Activated CD4-positive, alpha-beta T cell treated with anti-CD3 and anti-CD28 coated beads, Interleukin-2, amount 10 ng/mL, durations not matched to agents 24 days and 14 days (primary cell): Measurements from ENCODE around the gene NOS1AP. TPM values are rescaled to one million over a fixed set of nuclear protein-coding genes. Genes with fewer than 3 reads are reported as not detected.

ENCODE experiments used
- DNase-seq: peaks from one replicate; pipeline ENCODE4 v3.0.0; 2022
- H3K27ac Mint-ChIP-seq: one replicate; pipeline ENCODE4 v1.8.0; 2022; ENCODE audit warnings: mild to moderate bottlenecking, mixed read lengths
- H3K27me3 Mint-ChIP-seq: one replicate; pipeline ENCODE4 v1.8.0; 2022; ENCODE audit warnings: mixed read lengths
- H3K36me3 Mint-ChIP-seq: one replicate; pipeline ENCODE4 v1.8.0; 2022; ENCODE audit warnings: low read depth, mild to moderate bottlenecking, mixed read lengths
- H3K4me1 Mint-ChIP-seq: one replicate; pipeline ENCODE4 v1.8.0; 2021; ENCODE audit warnings: mixed read lengths
- H3K4me3 Mint-ChIP-seq: one replicate; pipeline ENCODE4 v1.8.0; 2022; ENCODE audit warnings: mild to moderate bottlenecking, moderate library complexity, mixed read lengths
- H3K9me3 Mint-ChIP-seq: one replicate; pipeline ENCODE4 v1.8.0; 2021; ENCODE audit warnings: mixed read lengths
- intact Hi-C: fragments of 100-400 bp; cut with micrococcal nuclease; formaldehyde crosslinking; loops from one replicate; pipeline ENCODE4 v1.15.1; 2023
- total RNA-seq: library from RNA; stranded (reverse); gene quantifications from 2 replicates; pipeline ENCODE4 v1.2.3, GENCODE V29; 2022

The NOS1AP gene
- total RNA-seq, 1 donor from 2014 or later = not detected

- no peak overlapping the region for H3K27ac Mint-ChIP-seq
- H3K4me3 Mint-ChIP-seq = no peak overlapping the region
- no peaks in the 10 kb centered on the region for H3K4me1 Mint-ChIP-seq
- no peaks in the 10 kb centered on the region for H3K9me3 Mint-ChIP-seq
- H3K27me3 Mint-ChIP-seq = peaks cover 13% of the 10 kb centered on the region
- intact Hi-C loops = no loop called here
- no peaks in the 10 kb centered on the region for H3K36me3 Mint-ChIP-seq
- no peak for DNase-seq
Measured at GRCh38 chr1:162087111-162087510, 17.6 kb downstream of the NOS1AP start.

- no peak overlapping the region for H3K4me3 Mint-ChIP-seq
- intact Hi-C loops = no loop called here
- no peaks in the 10 kb centered on the region for H3K9me3 Mint-ChIP-seq
- H3K27me3 Mint-ChIP-seq = peaks cover 13% of the 10 kb centered on the region
- H3K36me3 Mint-ChIP-seq = no peaks in the 10 kb centered on the region
- H3K27ac Mint-ChIP-seq = no peak overlapping the region
- DNase-seq = no peak
- no peaks in the 10 kb centered on the region for H3K4me1 Mint-ChIP-seq
Measured at GRCh38 chr1:162087574-162087973, 18.1 kb downstream of the NOS1AP start.

- no peak for DNase-seq
- no peak overlapping the region for H3K27ac Mint-ChIP-seq
- intact Hi-C loops = no loop called here
- H3K9me3 Mint-ChIP-seq = no peaks in the 10 kb centered on the region
- H3K36me3 Mint-ChIP-seq = no peaks in the 10 kb centered on the region
- no peak overlapping the region for H3K4me3 Mint-ChIP-seq
- H3K4me1 Mint-ChIP-seq = no peaks in the 10 kb centered on the region
- peaks cover 13% of the 10 kb centered on the region for H3K27me3 Mint-ChIP-seq
Measured at GRCh38 chr1:162088281-162088969, 18.9 kb downstream of the NOS1AP start.

- DNase-seq = no peak
- Mint-ChIP-seq H3K9me3 (no peaks in the 10 kb centered on the region), H3K36me3 (no peaks in the 10 kb centered on the region), H3K27ac (no peak overlapping the region), H3K4me3 (no peak overlapping the region), H3K4me1 (no peaks in the 10 kb centered on the region), H3K27me3 (peaks cover 13% of the 10 kb centered on the region)
- intact Hi-C loops = no loop called here
Measured at GRCh38 chr1:162089748-162090147, 20.3 kb downstream of the NOS1AP start.

GRCh38 chr1:162090378-162090777, 20.9 kb downstream of the NOS1AP start:
- H3K4me3 Mint-ChIP-seq = no peak overlapping the region
- H3K36me3 Mint-ChIP-seq = no peaks in the 10 kb centered on the region
- no peaks in the 10 kb centered on the region for H3K4me1 Mint-ChIP-seq
- intact Hi-C loops = no loop called here
- H3K9me3 Mint-ChIP-seq = no peaks in the 10 kb centered on the region
- no peak overlapping the region for H3K27ac Mint-ChIP-seq
- DNase-seq = no peak
- H3K27me3 Mint-ChIP-seq = peaks cover 13% of the 10 kb centered on the region

- Mint-ChIP-seq H3K4me3 (no peak overlapping the region), H3K9me3 (no peaks in the 10 kb centered on the region), H3K27ac (no peak overlapping the region), H3K36me3 (no peaks in the 10 kb centered on the region), H3K4me1 (no peaks in the 10 kb centered on the region), H3K27me3 (peaks cover 13% of the 10 kb centered on the region)
- DNase-seq = no peak
- intact Hi-C loops = no loop called here
Measured at GRCh38 chr1:162091681-162092524, 22.4 kb downstream of the NOS1AP start.

GRCh38 chr1:162093095-162093494, 23.6 kb downstream of the NOS1AP start:
- intact Hi-C loops = no loop called here

GRCh38 chr1:162094271-162094670, 24.8 kb downstream of the NOS1AP start:
- H3K4me3 Mint-ChIP-seq = no peak overlapping the region
- no peak for DNase-seq
- intact Hi-C loops = no loop called here

More at GRCh38 chr1:162093095-162093494, 23.6 kb downstream of the NOS1AP start:
- H3K27ac Mint-ChIP-seq = no peak overlapping the region
- no peak overlapping the region for H3K4me3 Mint-ChIP-seq
- H3K9me3 Mint-ChIP-seq = no peaks in the 10 kb centered on the region
- H3K4me1 Mint-ChIP-seq = no peaks in the 10 kb centered on the region
- DNase-seq = no peak
- peaks cover 13% of the 10 kb centered on the region for H3K27me3 Mint-ChIP-seq
- no peaks in the 10 kb centered on the region for H3K36me3 Mint-ChIP-seq

GRCh38 chr1:162094723-162095122, 25.2 kb downstream of the NOS1AP start:
- H3K36me3 Mint-ChIP-seq = no peaks in the 10 kb centered on the region
- intact Hi-C loops = no loop called here
- no peak overlapping the region for H3K4me3 Mint-ChIP-seq
- no peaks in the 10 kb centered on the region for H3K9me3 Mint-ChIP-seq
- H3K27ac Mint-ChIP-seq = no peak overlapping the region
- DNase-seq = no peak
- H3K4me1 Mint-ChIP-seq = no peaks in the 10 kb centered on the region
- H3K27me3 Mint-ChIP-seq = peaks cover 9% of the 10 kb centered on the region

More at GRCh38 chr1:162094271-162094670, 24.8 kb downstream of the NOS1AP start:
- H3K9me3 Mint-ChIP-seq = no peaks in the 10 kb centered on the region
- peaks cover 11% of the 10 kb centered on the region for H3K27me3 Mint-ChIP-seq
- H3K27ac Mint-ChIP-seq = no peak overlapping the region
- no peaks in the 10 kb centered on the region for H3K36me3 Mint-ChIP-seq
- no peaks in the 10 kb centered on the region for H3K4me1 Mint-ChIP-seq

- Mint-ChIP-seq H3K9me3 (peaks cover 3% of the 10 kb centered on the region), H3K27me3 (peaks cover 11% of the 10 kb centered on the region), H3K4me1 (no peaks in the 10 kb centered on the region), H3K4me3 (no peak overlapping the region), H3K27ac (no peak overlapping the region), H3K36me3 (no peaks in the 10 kb centered on the region)
- no peak for DNase-seq
- intact Hi-C loops = no loop called here
Measured at GRCh38 chr1:162107911-162108310, 38.4 kb downstream of the NOS1AP start.

- H3K27me3 Mint-ChIP-seq = peaks cover 8% of the 10 kb centered on the region
- intact Hi-C loops = no loop called here
- no peak overlapping the region for H3K27ac Mint-ChIP-seq
- H3K4me3 Mint-ChIP-seq = no peak overlapping the region
- H3K9me3 Mint-ChIP-seq = no peaks in the 10 kb centered on the region
- H3K4me1 Mint-ChIP-seq = no peaks in the 10 kb centered on the region
- DNase-seq = no peak
- no peaks in the 10 kb centered on the region for H3K36me3 Mint-ChIP-seq
Measured at GRCh38 chr1:162108426-162108825, 38.9 kb downstream of the NOS1AP start.

- H3K4me3 Mint-ChIP-seq = no peak overlapping the region
Measured at GRCh38 chr1:162110910-162111309, 41.4 kb downstream of the NOS1AP start.

GRCh38 chr1:162111572-162111971, 42.1 kb downstream of the NOS1AP start:
- H3K27ac Mint-ChIP-seq = no peak overlapping the region
- H3K36me3 Mint-ChIP-seq = no peaks in the 10 kb centered on the region
- no peak overlapping the region for H3K4me3 Mint-ChIP-seq
- no peak for DNase-seq
- intact Hi-C loops = no loop called here
- no peaks in the 10 kb centered on the region for H3K4me1 Mint-ChIP-seq
- H3K9me3 Mint-ChIP-seq = no peaks in the 10 kb centered on the region
- peaks cover 22% of the 10 kb centered on the region for H3K27me3 Mint-ChIP-seq

More at GRCh38 chr1:162110910-162111309, 41.4 kb downstream of the NOS1AP start:
- Mint-ChIP-seq H3K9me3 (no peaks in the 10 kb centered on the region), H3K4me1 (no peaks in the 10 kb centered on the region), H3K27me3 (peaks cover 17% of the 10 kb centered on the region), H3K27ac (no peak overlapping the region), H3K36me3 (no peaks in the 10 kb centered on the region)
- no peak for DNase-seq
- intact Hi-C loops = no loop called here

GRCh38 chr1:162113419-162113818, 43.9 kb downstream of the NOS1AP start:
- intact Hi-C loops = no loop called here

More at GRCh38 chr1:162113419-162113818, 43.9 kb downstream of the NOS1AP start:
- Mint-ChIP-seq H3K4me3 (no peak overlapping the region), H3K27ac (no peak overlapping the region), H3K27me3 (peaks cover 20% of the 10 kb centered on the region), H3K4me1 (no peaks in the 10 kb centered on the region), H3K9me3 (no peaks in the 10 kb centered on the region), H3K36me3 (no peaks in the 10 kb centered on the region)
- DNase-seq = no peak
